GM04504 (cell line): ENCODE measurements around the gene KCNIP4.
A peak's percentile ranks its signal among the peaks of the same experiment; 100 is the strongest.
"Not testable (repeated sequence)": the region's sequence is repeated elsewhere in the genome, so short reads cannot be mapped to it uniquely, and the experiment has no call there.

Source experiments
- DNase-seq: peaks from one replicate; pipeline ENCODE4 v3.0.0-alpha.2; 2012; ENCODE audit warnings: low read depth

The KCNIP4 gene

DNA sequence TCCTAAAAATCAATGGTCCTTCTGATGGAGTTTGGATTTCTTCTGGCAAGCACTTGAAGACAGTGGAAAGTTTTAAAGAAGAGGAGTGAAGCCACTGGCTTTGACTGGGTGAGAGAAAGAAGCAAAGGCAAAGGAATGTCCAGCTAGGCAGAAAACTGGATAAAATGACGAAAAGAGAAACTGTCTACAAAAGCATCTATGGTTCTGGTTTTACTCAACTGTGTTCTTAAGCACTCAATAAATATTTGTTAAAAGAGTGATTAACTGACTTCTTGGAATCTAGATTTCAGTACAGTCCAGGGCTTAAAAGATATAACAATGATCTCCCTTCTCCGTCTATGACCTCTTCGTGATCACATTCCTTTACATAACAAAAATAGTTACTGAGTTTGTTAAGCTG is 1195.9 kb downstream of the KCNIP4 start:
- no peak for DNase-seq

DNA sequence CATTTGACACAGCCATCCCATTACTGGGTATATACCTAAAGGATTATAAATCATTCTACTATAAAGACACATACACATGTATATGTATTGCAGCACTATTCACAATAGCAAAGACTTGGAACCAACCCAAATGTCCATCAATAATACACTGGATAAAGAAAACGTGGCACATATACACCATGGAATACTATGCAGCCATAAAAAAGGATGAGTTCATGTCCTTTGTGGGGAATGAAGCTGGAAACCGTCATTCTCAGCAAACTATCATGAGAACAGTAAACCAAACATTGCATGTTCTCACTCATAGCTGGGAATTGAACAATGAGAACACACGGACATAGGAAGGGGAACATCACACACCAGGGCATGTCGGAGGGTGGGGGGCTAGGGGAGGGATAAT is 1202.6 kb downstream of the KCNIP4 start:
- not testable (repeated sequence) for DNase-seq

DNA sequence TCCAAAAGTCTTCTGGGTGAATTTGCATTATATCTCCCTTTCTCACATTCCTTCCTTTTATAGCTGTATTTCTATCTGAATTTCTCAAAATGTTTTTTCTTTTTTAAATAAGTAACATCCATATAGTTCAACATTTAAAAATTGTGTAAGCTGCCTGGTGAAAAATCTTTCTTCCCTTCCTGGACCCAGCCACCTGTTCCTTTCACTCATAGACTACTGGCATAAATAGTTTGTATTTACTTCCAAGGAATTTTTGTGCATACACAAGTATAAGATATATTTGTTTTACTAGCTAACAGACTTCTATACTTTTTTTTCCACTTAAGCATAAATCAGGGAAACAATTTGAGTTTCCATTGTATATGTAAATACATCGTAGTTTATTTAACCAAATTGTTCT is 1212.6 kb downstream of the KCNIP4 start:
- DNase-seq: no peak

GRCh38 chr4:20724915-20725314 is 1223.7 kb downstream of the KCNIP4 start:
- no peak for DNase-seq

GRCh38 chr4:20723463-20723862 is 1225.1 kb downstream of the KCNIP4 start:
- DNase-seq: no peak

GRCh38 chr4:20723019-20723418 is 1225.6 kb downstream of the KCNIP4 start:
- DNase-seq: no peak

DNA sequence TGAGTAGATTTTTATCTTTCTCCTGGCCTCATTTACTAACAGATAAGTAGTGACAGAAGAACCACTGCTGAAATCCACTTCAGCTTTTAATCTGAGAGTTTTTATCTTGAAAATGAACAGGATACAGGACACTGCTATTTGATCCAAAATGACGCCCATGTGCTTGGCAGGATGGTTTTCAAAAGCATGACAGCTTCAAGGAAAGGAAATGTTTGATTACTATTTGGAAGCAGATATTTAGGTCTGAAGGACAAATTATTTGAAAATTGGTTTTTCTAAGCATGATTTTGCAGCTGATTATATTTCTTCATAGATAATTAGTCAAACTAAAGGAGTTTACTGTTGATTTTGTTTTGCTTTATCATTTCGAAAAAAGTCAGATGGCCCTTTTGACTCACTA is 1237.2 kb downstream of the KCNIP4 start:
- DNase-seq: no peak

DNA sequence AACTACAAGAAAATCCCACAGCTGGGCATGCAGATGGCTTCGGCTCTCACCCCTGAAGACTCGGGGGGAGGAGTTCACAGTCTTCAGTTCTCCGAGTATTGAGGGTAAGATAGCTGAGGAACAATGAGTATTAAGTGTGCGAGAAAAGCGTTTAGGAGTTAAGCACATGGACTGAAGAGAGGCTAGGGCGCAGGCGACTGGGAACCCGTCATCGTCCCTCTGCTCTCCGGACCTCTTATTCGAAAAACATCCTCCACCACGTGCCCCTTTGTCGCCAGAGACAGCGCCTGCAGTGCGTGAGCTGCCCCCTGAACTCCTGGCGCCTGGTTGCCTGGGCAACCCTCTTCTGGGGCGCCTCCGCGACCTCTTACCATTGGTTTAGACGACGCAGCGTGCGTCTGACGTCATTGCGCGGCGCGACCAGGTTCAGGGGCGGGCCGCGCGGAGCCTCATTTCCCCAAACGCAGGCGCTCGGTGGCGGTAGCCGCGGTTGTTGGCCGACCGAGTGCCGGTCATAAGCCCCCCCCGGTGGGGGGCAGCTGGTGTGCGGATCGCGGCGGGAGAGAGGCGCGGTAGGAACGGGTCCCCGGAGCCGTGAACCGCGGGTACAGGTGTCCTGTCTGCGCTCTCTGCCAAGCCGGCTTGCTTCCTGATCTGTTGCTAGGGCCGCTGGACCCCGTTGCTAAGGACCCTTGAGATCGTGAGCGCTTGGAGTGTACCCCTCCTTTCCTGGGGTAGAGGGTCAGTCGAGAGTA is 1248.4 kb downstream of the KCNIP4 start, which contains the start of gene PACRGL:
TSS of gene PACRGL (plus strand) at position 452 of the 755 bp plus-strand sequence. CDS start 4,024 bp downstream, outside the sequence.
- peak; percentile 80 for DNase-seq

- DNase-seq: no peak
Observed at GRCh38 chr4:20698820-20699219, 1249.8 kb downstream of the KCNIP4 start.

GRCh38 chr4:20698382-20698781 is 1250.2 kb downstream of the KCNIP4 start:
- DNase-seq: no peak

GRCh38 chr4:20696815-20697214 is 1251.8 kb downstream of the KCNIP4 start:
- no peak for DNase-seq

- peak; percentile 69 for DNase-seq
Observed at GRCh38 chr4:20687864-20688263, 1260.7 kb downstream of the KCNIP4 start.

GRCh38 chr4:20684852-20685763 is 1263.5 kb downstream of the KCNIP4 start:
- DNase-seq: peak; percentile 5

DNA sequence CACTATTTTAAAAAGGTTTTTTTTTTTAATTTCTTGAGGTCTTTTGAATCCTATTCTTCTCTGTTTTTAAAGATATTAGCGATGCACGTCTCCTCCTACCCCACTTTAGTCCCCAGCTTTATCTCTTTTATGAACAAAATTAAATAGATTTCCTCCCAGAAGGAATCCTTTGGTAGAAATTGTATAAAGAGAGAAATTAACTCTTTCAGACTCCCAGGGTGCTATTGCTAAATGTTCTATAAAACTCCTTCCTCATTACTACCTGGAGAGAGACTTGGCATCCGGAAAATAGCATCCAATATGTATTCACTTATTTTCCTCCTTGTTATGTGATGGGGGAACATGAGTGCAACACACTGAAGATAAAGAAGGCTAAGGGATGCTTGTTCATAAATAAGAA is 1264.8 kb downstream of the KCNIP4 start:
- no peak for DNase-seq

DNA sequence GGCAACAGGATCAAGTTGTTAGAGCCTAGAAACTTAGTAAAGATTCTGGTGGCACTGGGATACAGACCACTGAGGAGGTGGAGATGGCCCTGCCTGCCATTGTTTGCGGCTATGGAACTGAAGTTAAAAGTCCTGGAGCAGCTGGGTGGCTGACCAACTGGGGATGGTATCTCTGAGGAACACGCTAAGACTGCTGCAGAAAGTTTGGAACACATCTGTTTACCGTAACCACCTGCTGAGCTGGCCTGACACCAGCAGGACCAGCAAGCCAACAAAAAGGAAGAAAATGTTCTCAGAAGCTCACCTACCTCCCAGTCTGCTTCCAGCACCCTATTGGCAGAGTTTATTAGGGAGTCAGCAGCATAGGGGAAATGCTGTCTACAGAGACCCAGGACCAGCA is 1265.7 kb downstream of the KCNIP4 start:
- no peak for DNase-seq

GRCh38 chr4:20681271-20681670 is 1267.3 kb downstream of the KCNIP4 start:
- DNase-seq: no peak

DNA sequence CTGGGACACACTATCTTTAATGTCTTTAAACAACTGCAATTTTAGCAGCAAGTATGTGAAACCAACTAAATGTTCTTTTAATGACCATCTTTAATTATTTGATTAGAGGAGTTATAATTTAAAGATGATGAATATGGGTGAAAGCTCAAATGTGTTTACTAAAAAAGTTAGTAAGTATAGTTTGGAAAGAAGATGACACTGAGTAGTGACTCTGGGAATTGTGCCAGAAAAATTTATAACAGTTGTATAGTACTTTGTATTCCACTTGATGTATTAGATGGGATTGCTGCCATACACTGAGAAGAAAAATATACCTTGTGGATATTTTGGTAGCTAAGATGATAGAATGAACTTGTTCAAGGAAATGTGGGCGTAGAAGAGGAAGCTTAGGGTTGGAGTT is 1267.8 kb downstream of the KCNIP4 start:
- no peak for DNase-seq

DNA sequence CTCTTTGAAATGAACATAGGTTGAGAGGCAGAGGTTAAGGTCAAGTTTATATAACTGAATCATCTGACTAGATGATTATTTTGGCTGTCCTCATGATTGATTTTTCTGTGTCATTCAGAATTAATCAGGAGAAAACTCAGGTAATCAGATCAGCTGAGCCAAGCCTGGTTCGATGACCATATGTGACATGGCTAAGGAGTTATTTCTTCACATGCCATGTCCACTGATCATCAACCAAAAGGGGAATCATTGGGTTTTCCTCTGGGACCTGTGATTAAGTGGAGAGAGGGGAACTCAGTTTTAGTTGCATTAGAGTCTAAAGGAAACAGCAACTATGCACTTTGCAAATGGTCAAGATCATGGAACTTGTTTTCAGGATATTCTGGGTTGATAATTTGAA is 1268.6 kb downstream of the KCNIP4 start:
- no peak for DNase-seq
